DND-41 (cell line): ENCODE results near the gene ITGA11.
A peak's percentile ranks its signal among the peaks of the same experiment; 100 is the strongest.

ENCODE experiments used
- ATAC-seq: fragments of 200-7000 bp; cut with Tn5 transposase; 3 replicates; pipeline ENCODE4 v1.9.1; 2021; ENCODE audit warnings: low read depth; ENCODE audit not compliant: insufficient read depth
- DNase-seq: peaks from one replicate; pipeline ENCODE4 v3.0.0-alpha.2; 2020
- H2AFZ ChIP-seq: 2 replicates; pipeline ENCODE4 v1.6.0; 2012; ENCODE audit warnings: low read depth, low read length
- H3K27ac ChIP-seq: 2 replicates; pipeline ENCODE4 v1.5.1; 2012; ENCODE audit warnings: low read length, inconsistent platforms
- H3K27me3 ChIP-seq: fragments of 200-600 bp; sonication (generic); 2 replicates; pipeline ENCODE4 v1.6.0; 2012; ENCODE audit warnings: low read length, mild to moderate bottlenecking, inconsistent platforms; ENCODE audit not compliant: insufficient read depth, poor library complexity
- H3K36me3 ChIP-seq: 2 replicates; pipeline ENCODE4 v1.5.1; 2012; ENCODE audit warnings: low read length, inconsistent platforms; ENCODE audit not compliant: insufficient read depth
- H3K4me1 ChIP-seq: 2 replicates; pipeline ENCODE4 v1.5.1; 2012; ENCODE audit warnings: mild to moderate bottlenecking, low read length; ENCODE audit not compliant: insufficient read depth
- H3K4me2 ChIP-seq: 2 replicates; pipeline ENCODE4 v1.6.0; 2012; ENCODE audit warnings: mild to moderate bottlenecking, moderate library complexity, low read length, inconsistent platforms; ENCODE audit not compliant: insufficient read depth
- H3K4me3 ChIP-seq, 2 experiments: fragments of 200-600 bp in 1 of 2; shearing (Covaris generic) in 1 of 2; 2 replicates each; pipeline ENCODE4 v1.5.1; 2012 to 2016; ENCODE audit warnings: inconsistent platforms in 2 of 2, low read length in 2 of 2, mild to moderate bottlenecking in 2 of 2, low read depth in 1 of 2, moderate library complexity in 1 of 2
- H3K79me2 ChIP-seq: 2 replicates; pipeline ENCODE4 v1.6.0; 2012; ENCODE audit warnings: low read length, inconsistent platforms; ENCODE audit not compliant: insufficient read depth
- H3K9ac ChIP-seq: 2 replicates; pipeline ENCODE4 v1.6.0; 2012; ENCODE audit warnings: low read depth, mild to moderate bottlenecking, inconsistent platforms, low read length, moderate library complexity
- H3K9me3 ChIP-seq: 2 replicates; pipeline ENCODE4 v1.5.1; 2012; ENCODE audit warnings: low read length, moderate library complexity, mild to moderate bottlenecking, inconsistent platforms; ENCODE audit not compliant: insufficient read depth, severe bottlenecking
- H4K20me1 ChIP-seq: 2 replicates; pipeline ENCODE4 v1.6.0; 2012; ENCODE audit warnings: low read length; ENCODE audit not compliant: insufficient read depth
- CTCF ChIP-seq: IDR thresholded peaks from 2 replicates; pipeline ENCODE4 v1.5.1; 2012; ENCODE audit warnings: borderline replicate concordance, low read length, moderate library complexity, mild to moderate bottlenecking; ENCODE audit not compliant: poor library complexity, severe bottlenecking; ENCODE audit errors: extremely low read depth
- EZH2 ChIP-seq: IDR thresholded peaks from 3 replicates; pipeline ENCODE4 v1.6.1; 2012; ENCODE audit warnings: borderline replicate concordance, low read depth, mild to moderate bottlenecking, moderate library complexity, low read length, inconsistent platforms; ENCODE audit not compliant: severe bottlenecking

ITGA11 gene

GRCh38 chr15:68380456-68380855, 51.5 kb downstream of the ITGA11 start:
- Histone ChIP-seq H4K20me1 (no peaks in the 10 kb centered on the region), H3K27ac (no peak overlapping the region), H3K9ac (no peak overlapping the region), H3K4me2 (no peak overlapping the region), H3K4me3 (no peak overlapping the region), H3K4me1 (peaks cover 3% of the 10 kb centered on the region; the same call in 1 of the 2 replicates), H3K36me3 (no peaks in the 10 kb centered on the region), H2AFZ (no peak overlapping the region), H3K27me3 (no peaks in the 10 kb centered on the region), H3K9me3 (no peaks in the 10 kb centered on the region), H3K79me2 (no peaks in the 10 kb centered on the region)
- ATAC-seq = no peak
- DNase-seq = no peak
- TF ChIP-seq CTCF (no peak), EZH2 (no peak)

- Histone ChIP-seq H2AFZ (no peak overlapping the region), H3K79me2 (no peaks in the 10 kb centered on the region), H3K36me3 (no peaks in the 10 kb centered on the region), H3K4me3 (no peak overlapping the region), H3K27ac (no peak overlapping the region), H3K4me2 (no peak overlapping the region), H3K9me3 (no peaks in the 10 kb centered on the region), H3K4me1 (peaks cover 3% of the 10 kb centered on the region; the same call in 1 of the 2 replicates), H4K20me1 (no peaks in the 10 kb centered on the region), H3K9ac (no peak overlapping the region), H3K27me3 (no peaks in the 10 kb centered on the region)
- peak; percentile 30 for DNase-seq
- peak; percentile 77 for ATAC-seq
- no peak for TF ChIP-seq EZH2
- TF ChIP-seq CTCF = no peak
Observed at GRCh38 chr15:68379759-68380290, 52.1 kb downstream of the ITGA11 start.

- H2AFZ ChIP-seq = no peak overlapping the region
- H3K4me3 ChIP-seq = no peak overlapping the region
- no peaks in the 10 kb centered on the region for H3K36me3 ChIP-seq
- no peak overlapping the region for H3K27ac ChIP-seq
- no peak overlapping the region for H3K9ac ChIP-seq
- no peak overlapping the region for H3K4me2 ChIP-seq
- H3K27me3 ChIP-seq = no peaks in the 10 kb centered on the region
- no peaks in the 10 kb centered on the region for H3K9me3 ChIP-seq
- H3K4me1 ChIP-seq = peaks cover 3% of the 10 kb centered on the region; the same call in 1 of the 2 replicates
- TF ChIP-seq EZH2 = no peak
- no peak for TF ChIP-seq CTCF
- DNase-seq (no peak), ATAC-seq (no peak)
- no peaks in the 10 kb centered on the region for H4K20me1 ChIP-seq
- no peaks in the 10 kb centered on the region for H3K79me2 ChIP-seq
Observed at GRCh38 chr15:68379058-68379758, 52.8 kb downstream of the ITGA11 start.
